SK-N-SH treated with all-trans-retinoic acid at 6 μM for 48 hours (cell line): Measurements from ENCODE around the gene KPNA6.
A peak's percentile ranks its signal among the peaks of the same experiment; 100 is the strongest.
"Not testable (repeated sequence)": the region's sequence is repeated elsewhere in the genome, so short reads cannot be mapped to it uniquely, and the experiment has no call there.

Source experiments
- ATAC-seq: fragments of 200-7000 bp; cut with Tn5 transposase; 3 replicates; pipeline ENCODE4 v1.9.1; 2020; ENCODE audit warnings: mild to moderate bottlenecking, moderate library complexity
- BACH2 ChIP-seq: fragments of 250-450 bp; sonication (Bioruptor Pico); IDR thresholded peaks from 2 replicates; pipeline ENCODE4 v1.9.0; 2021; ENCODE audit warnings: mild to moderate bottlenecking, borderline replicate concordance
- CSDC2 ChIP-seq: fragments of 250-450 bp; sonication (Bioruptor Pico); IDR thresholded peaks from 2 replicates; pipeline ENCODE4 v1.5.0; 2020; ENCODE audit warnings: mild to moderate bottlenecking, moderate library complexity
- CSRNP3 ChIP-seq: fragments of 250-450 bp; sonication (Bioruptor Pico); IDR thresholded peaks from 2 replicates; pipeline ENCODE4 v1.5.1; 2021; ENCODE audit warnings: mild to moderate bottlenecking, moderate library complexity
- GLIS3 ChIP-seq: fragments of 250-450 bp; sonication (Bioruptor Pico); IDR thresholded peaks from 2 replicates; pipeline ENCODE4 v1.5.0; 2020; ENCODE audit warnings: mild to moderate bottlenecking, moderate library complexity
- ISL1 ChIP-seq: fragments of 250-450 bp; sonication (Bioruptor Pico); IDR thresholded peaks from 2 replicates; pipeline ENCODE4 v2.1.2; 2022; ENCODE audit warnings: mild to moderate bottlenecking, moderate library complexity
- OSR1 ChIP-seq: fragments of 250-450 bp; sonication (Bioruptor Pico); IDR thresholded peaks from 2 replicates; pipeline ENCODE4 v1.8.0; 2022; ENCODE audit warnings: moderate library complexity, mild to moderate bottlenecking, inconsistent platforms
- PATZ1 ChIP-seq: fragments of 250-450 bp; sonication (Bioruptor Pico); IDR thresholded peaks from 2 replicates; pipeline ENCODE4 v1.8.0; 2020; ENCODE audit warnings: mild to moderate bottlenecking, moderate library complexity, borderline replicate concordance
- PPARA ChIP-seq: fragments of 250-450 bp; sonication (Bioruptor Pico); IDR thresholded peaks from 2 replicates; pipeline ENCODE4 v1.5.0; 2020; ENCODE audit warnings: mild to moderate bottlenecking, borderline replicate concordance
- RARB ChIP-seq: fragments of 250-450 bp; sonication (Bioruptor Pico); IDR thresholded peaks from 2 replicates; pipeline ENCODE4 v1.8.0; 2021; ENCODE audit warnings: mild to moderate bottlenecking, moderate library complexity
- TCF4 ChIP-seq: fragments of 250-450 bp; sonication (Bioruptor Pico); IDR thresholded peaks from 2 replicates; pipeline ENCODE4 v1.8.0; 2021; ENCODE audit warnings: mild to moderate bottlenecking, moderate library complexity, borderline replicate concordance
- TOX ChIP-seq: fragments of 250-450 bp; sonication (Bioruptor Pico); IDR thresholded peaks from 2 replicates; pipeline ENCODE4 v1.8.0; 2021; ENCODE audit warnings: mild to moderate bottlenecking, moderate library complexity, borderline replicate concordance
- ZC3H10 ChIP-seq: fragments of 250-450 bp; sonication (Bioruptor Pico); IDR thresholded peaks from 2 replicates; pipeline ENCODE4 v1.5.1; 2021; ENCODE audit warnings: mild to moderate bottlenecking, moderate library complexity
- ZFP3 ChIP-seq: fragments of 250-450 bp; sonication (Bioruptor Pico); IDR thresholded peaks from 2 replicates; pipeline ENCODE4 v1.5.0; 2020; ENCODE audit warnings: mild to moderate bottlenecking, moderate library complexity
- ZFP30 ChIP-seq: fragments of 450-650 bp; formaldehyde crosslinking; IDR thresholded peaks from 2 replicates; pipeline ENCODE4 v1.5.0; 2022; ENCODE audit warnings: mild to moderate bottlenecking, moderate library complexity
- ZNF565 ChIP-seq: fragments of 450-650 bp; formaldehyde crosslinking; conservative IDR thresholded peaks from 2 replicates; pipeline ENCODE4 v1.5.0; 2020; ENCODE audit warnings: low read depth, mild to moderate bottlenecking, moderate library complexity
- ZNF70 ChIP-seq: fragments of 450-650 bp; formaldehyde crosslinking; IDR thresholded peaks from 2 replicates; pipeline ENCODE4 v1.5.0; 2020; ENCODE audit warnings: mild to moderate bottlenecking, moderate library complexity
- ZNF8 ChIP-seq: fragments of 450-650 bp; formaldehyde crosslinking; IDR thresholded peaks from 2 replicates; pipeline ENCODE4 v1.5.0; 2020; ENCODE audit warnings: mild to moderate bottlenecking, moderate library complexity
- TF ChIP-seq, protein P1 (sequence below): fragments of 250-450 bp; sonication (Bioruptor Pico); IDR thresholded peaks from 2 replicates; pipeline ENCODE4 v1.5.1; 2020; ENCODE audit warnings: low read depth, mild to moderate bottlenecking, moderate library complexity
- TF ChIP-seq, protein P2 (sequence below): fragments of 250-450 bp; sonication (Bioruptor Pico); IDR thresholded peaks from 2 replicates; pipeline ENCODE4 v1.8.0; 2021; ENCODE audit warnings: low read depth, mild to moderate bottlenecking, moderate library complexity, borderline replicate concordance

The KPNA6 gene

DNA sequence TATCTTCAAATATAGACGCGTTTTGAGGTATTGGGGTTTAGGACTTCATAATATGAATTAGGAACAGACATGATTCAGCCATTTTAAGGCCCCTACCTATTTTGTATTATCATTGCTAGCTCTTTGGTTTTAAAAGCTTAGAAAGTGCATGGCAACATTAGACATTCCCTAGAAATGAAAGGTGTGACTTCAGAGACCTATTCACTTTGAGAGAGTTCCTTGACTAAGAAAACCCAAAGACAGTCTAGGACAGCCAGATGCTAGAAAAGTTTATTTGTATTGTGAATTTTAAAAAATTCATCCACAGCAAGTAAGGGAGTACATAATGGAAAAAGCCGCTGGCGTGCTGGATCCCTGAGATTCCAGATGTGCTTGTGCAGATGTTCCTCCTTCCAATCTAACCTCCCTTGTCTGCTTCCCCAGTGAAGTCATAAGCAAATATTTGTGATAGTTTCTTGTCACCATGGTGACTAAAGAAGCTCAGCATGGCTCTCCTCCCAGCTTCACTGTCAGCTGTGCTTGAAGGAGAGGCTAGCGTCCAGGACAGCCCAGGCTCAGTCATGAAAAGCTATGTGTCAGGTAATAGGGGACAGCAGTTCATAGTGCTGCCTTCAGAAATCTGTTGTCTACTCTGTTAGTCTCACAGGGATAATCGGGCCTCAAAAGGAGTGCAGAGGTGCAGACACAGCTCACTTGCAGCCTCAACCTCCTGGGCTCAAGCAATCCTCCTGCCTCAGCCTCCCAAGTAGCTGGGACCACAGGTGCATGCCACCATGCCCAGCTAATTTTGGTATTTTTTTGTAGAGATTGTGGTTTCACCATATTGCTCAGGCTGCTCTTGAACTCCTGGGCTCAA, 34.8 kb downstream of the KPNA6 start (continued):
- TF ChIP-seq CSRNP3 (CRISPR knock-in tag) (no peak), CSDC2 (CRISPR knock-in tag) (no peak), TOX (no peak), PATZ1 (no peak), TCF4 (no peak), BACH2 (CRISPR knock-in tag) (no peak), ZNF70 (CRISPR knock-in tag) (no peak), OSR1 (no peak)

- ATAC-seq, result not testable (repeated sequence)
Measured at GRCh38 chr1:32143302-32143695, 35.4 kb downstream of the KPNA6 start.

DNA sequence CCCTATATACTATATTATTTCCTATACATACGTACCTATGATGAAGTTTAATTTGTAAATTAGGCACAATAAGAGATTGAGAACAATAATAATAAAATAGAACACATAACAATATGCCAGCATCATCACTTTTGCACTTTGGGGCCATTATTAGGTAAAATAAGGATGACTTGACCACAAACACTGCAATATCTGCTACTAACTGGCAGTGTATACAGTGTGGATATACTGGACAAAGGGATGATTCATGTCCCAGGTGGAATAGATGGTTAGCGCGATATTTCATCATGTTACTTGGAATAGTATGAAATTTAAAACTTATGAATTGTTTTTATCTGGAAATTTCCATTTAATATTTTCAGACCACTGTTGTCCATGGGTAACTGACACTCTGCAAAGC, 36.2 kb downstream of the KPNA6 start:
- no peak for ATAC-seq
- TF ChIP-seq CSDC2 (CRISPR knock-in tag) (no peak), ZFP30 (CRISPR knock-in tag) (no peak), TCF4 (no peak)

DNA sequence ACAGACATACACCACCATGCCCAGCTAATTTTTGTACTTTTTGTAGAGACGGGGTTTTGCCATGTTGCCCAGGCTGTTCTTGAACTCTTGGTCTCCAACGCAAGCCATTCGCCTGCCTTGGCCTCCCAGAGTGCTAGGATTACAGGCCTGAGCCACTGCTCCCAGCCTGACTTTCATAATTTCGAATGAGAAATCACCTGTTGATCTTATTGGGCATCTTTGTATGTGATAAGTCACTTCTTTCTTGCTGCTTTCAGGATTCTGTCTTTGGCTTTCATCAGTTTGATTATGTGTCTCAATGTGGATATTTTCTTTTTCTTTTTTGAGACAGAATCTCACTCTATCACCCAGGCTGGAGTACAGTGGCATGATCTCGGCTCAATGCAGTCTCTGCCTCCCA, 39.9 kb downstream of the KPNA6 start:
- not testable (repeated sequence) for ATAC-seq

DNA sequence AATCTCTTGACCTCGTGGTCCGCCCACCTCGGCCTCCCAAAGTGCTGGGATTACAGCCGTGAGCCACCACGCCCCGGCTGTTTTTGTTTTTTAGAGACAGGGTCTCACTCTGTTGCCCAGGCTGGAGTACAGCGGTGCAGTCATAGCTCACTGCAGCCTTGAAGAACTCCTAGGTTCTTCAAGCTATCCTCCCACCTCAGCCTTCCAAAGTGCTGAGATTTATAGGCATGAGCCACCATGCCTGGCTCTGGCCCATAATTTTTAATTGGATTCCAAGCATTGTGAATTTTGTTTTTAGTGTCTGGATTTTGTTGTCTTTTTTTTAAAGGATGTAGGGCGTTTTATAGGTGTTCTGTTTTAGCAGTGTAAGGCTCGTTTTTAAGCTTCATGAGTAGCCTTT, 43.0 kb downstream of the KPNA6 start:
- peak; percentile 72 for ATAC-seq
- TF ChIP-seq ZFP30 (CRISPR knock-in tag) (no peak), ZFP3 (CRISPR knock-in tag) (peak; percentile 90)

- TF ChIP-seq, protein P1, sequence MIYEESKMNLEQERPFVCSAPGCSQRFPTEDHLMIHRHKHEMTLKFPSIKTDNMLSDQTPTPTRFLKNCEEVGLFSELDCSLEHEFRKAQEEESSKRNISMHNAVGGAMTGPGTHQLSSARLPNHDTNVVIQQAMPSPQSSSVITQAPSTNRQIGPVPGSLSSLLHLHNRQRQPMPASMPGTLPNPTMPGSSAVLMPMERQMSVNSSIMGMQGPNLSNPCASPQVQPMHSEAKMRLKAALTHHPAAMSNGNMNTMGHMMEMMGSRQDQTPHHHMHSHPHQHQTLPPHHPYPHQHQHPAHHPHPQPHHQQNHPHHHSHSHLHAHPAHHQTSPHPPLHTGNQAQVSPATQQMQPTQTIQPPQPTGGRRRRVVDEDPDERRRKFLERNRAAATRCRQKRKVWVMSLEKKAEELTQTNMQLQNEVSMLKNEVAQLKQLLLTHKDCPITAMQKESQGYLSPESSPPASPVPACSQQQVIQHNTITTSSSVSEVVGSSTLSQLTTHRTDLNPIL (CRISPR knock-in tag), result no peak
- TF ChIP-seq GLIS3 (CRISPR knock-in tag) (no peak), ZNF8 (no peak), ISL1 (no peak), CSDC2 (CRISPR knock-in tag) (no peak), TCF4 (no peak), OSR1 (no peak), PATZ1 (no peak), BACH2 (CRISPR knock-in tag) (no peak), TOX (no peak), RARB (CRISPR knock-in tag) (no peak), ZNF565 (CRISPR knock-in tag) (no peak)
- ATAC-seq, result peak; percentile 95
Measured at GRCh38 chr1:32151319-32151787, 43.5 kb downstream of the KPNA6 start.

DNA sequence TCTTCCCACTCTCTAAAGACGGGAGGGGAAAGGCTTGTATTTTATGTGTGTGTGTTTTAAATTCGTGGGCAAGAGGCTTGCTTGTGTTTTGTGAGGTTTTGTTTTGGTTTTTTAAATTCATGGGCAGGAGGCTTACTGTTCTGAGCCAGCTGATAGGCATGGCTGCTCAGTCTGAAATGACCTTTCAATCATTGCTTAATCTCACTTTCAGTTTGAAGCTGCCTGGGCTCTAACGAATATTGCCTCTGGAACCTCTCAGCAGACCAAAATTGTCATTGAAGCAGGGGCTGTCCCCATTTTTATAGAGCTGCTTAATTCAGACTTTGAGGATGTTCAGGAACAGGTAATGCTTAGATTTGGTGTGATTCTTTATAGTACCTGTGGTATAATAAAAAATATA, 51.3 kb downstream of the KPNA6 start:
- ATAC-seq, result no peak
- no peak for TF ChIP-seq ZFP3 (CRISPR knock-in tag)
- TF ChIP-seq ZNF8, result no peak
- no peak for TF ChIP-seq ISL1
- TF ChIP-seq, protein P2, sequence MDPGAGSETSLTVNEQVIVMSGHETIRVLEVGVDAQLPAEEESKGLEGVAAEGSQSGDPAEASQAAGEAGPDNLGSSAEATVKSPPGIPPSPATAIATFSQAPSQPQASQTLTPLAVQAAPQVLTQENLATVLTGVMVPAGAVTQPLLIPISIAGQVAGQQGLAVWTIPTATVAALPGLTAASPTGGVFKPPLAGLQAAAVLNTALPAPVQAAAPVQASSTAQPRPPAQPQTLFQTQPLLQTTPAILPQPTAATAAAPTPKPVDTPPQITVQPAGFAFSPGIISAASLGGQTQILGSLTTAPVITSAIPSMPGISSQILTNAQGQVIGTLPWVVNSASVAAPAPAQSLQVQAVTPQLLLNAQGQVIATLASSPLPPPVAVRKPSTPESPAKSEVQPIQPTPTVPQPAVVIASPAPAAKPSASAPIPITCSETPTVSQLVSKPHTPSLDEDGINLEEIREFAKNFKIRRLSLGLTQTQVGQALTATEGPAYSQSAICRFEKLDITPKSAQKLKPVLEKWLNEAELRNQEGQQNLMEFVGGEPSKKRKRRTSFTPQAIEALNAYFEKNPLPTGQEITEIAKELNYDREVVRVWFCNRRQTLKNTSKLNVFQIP (CRISPR knock-in tag), result no peak
- TF ChIP-seq ZNF70 (CRISPR knock-in tag), result no peak
- TF ChIP-seq ZC3H10, result no peak
- TF ChIP-seq TOX, result no peak
- TF ChIP-seq PPARA (CRISPR knock-in tag), result no peak
- TF ChIP-seq PATZ1, result no peak
- no peak for TF ChIP-seq ZFP30 (CRISPR knock-in tag)
